ENCODE results near the gene MZT2B. TPM values are rescaled to one million over a fixed set of nuclear protein-coding genes. Genes with fewer than 3 reads are reported as not detected.

MZT2B gene
- total and polyA plus RNA-seq, 2 of the 13 experiments (the other 11 are each of a cell fraction or from before 2014, with no cell fraction given): 253 to 410 TPM

DNA sequence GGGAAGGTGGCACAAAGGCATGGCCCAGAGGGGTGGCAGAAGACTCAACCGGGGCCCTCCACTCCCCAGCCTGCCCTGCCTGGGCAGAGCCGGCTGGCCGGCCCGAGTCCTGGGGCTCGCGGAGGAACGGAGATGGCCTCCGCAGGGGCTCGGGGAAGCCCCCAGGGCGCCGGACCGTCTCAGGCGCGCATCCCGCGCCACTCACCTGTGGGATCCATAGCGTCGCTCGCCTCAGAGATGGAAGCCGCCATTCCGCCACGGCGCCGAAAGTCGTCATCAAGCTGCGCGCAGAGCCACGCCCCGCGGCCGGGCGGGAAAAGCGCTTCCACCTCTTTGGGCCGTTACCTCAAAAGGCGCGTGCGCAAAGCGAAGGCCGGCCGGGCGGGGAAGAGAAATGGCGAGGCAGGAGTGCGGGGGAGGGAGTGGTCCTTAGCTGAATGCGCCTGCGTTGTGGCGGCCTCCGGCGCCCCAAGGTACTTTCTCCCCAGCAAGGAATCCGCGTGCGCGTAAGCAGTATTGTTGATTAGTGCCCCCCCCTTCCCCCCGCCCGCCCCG, 660 bp upstream of the MZT2B start, which contains the start of gene SMPD4 (continued):
- peak; percentile 91 for TF ChIP-seq ZSCAN31 (CRISPR knock-in tag; IDR thresholded peaks at IDR 0.05; ENCODE audit: low read depth)
- TF ChIP-seq MED8 (CRISPR knock-in tag; IDR thresholded peaks at IDR 0.05; ENCODE audit: insufficient replicate concordance): peak; percentile 46
- TF ChIP-seq, protein P1, sequence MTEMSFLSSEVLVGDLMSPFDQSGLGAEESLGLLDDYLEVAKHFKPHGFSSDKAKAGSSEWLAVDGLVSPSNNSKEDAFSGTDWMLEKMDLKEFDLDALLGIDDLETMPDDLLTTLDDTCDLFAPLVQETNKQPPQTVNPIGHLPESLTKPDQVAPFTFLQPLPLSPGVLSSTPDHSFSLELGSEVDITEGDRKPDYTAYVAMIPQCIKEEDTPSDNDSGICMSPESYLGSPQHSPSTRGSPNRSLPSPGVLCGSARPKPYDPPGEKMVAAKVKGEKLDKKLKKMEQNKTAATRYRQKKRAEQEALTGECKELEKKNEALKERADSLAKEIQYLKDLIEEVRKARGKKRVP (CRISPR knock-in tag; IDR thresholded peaks at IDR 0.05): 0 out of 4 replicates have a peak, but pooled peaks of 1 of the 2 experiments have one; percentile 33
- peak; percentile 53; the same call in 1 of the 2 replicates for TF ChIP-seq NFYC (CRISPR knock-in tag; IDR thresholded peaks at IDR 0.05)
- TF ChIP-seq POLR2G (IDR thresholded peaks at IDR 0.05; ENCODE audit: low read depth, low read length): peak; percentile 85
- TF ChIP-seq ZNF674 (CRISPR knock-in tag; IDR thresholded peaks at IDR 0.05; ENCODE audit: low read depth): peak; percentile 52; the same call in 1 of the 2 replicates
- TF ChIP-seq ZNF292 (CRISPR knock-in tag; IDR thresholded peaks at IDR 0.05; ENCODE audit: borderline replicate concordance, low read depth): no peak
- TF ChIP-seq ZNF790 (CRISPR knock-in tag; IDR thresholded peaks at IDR 0.05; ENCODE audit: borderline replicate concordance): 0 out of 2 replicates have a peak, but pooled peaks have one; percentile 37
- TF ChIP-seq RFX3 (CRISPR knock-in tag; IDR thresholded peaks at IDR 0.05): no peak
- TF ChIP-seq ZSCAN30 (CRISPR knock-in tag; IDR thresholded peaks at IDR 0.05): no peak
- TF ChIP-seq TCF12 (IDR thresholded peaks at IDR 0.05): no peak
- TF ChIP-seq TCF12 (CRISPR knock-in tag; IDR thresholded peaks at IDR 0.05): no peak
- TF ChIP-seq KLF13 (CRISPR knock-in tag; IDR thresholded peaks at IDR 0.05): no peak
- TF ChIP-seq NFE2L2 (IDR thresholded peaks at IDR 0.05; ENCODE audit: low read length): no peak
- TF ChIP-seq ZNF512 (CRISPR knock-in tag; IDR thresholded peaks at IDR 0.05): no peak
- TF ChIP-seq RBFOX2 (IDR thresholded peaks at IDR 0.05; ENCODE audit: low read depth, low read length): peak; percentile 93
- no peak for TF ChIP-seq STAG1 (CRISPR knock-in tag; IDR thresholded peaks at IDR 0.05)
- TF ChIP-seq NFATC3 (CRISPR knock-in tag; IDR thresholded peaks at IDR 0.05): no peak
- TF ChIP-seq ZNF547 (CRISPR knock-in tag; IDR thresholded peaks at IDR 0.05): no peak; the same call in 1 of the 2 replicates
- peak; percentile 45 for TF ChIP-seq PITX1 (CRISPR knock-in tag; IDR thresholded peaks at IDR 0.05)
- TF ChIP-seq ESRRA (CRISPR knock-in tag; IDR thresholded peaks at IDR 0.05; ENCODE audit: low read depth): no peak
- TF ChIP-seq, protein P2, sequence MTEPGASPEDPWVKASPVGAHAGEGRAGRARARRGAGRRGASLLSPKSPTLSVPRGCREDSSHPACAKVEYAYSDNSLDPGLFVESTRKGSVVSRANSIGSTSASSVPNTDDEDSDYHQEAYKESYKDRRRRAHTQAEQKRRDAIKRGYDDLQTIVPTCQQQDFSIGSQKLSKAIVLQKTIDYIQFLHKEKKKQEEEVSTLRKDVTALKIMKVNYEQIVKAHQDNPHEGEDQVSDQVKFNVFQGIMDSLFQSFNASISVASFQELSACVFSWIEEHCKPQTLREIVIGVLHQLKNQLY (CRISPR knock-in tag; IDR thresholded peaks at IDR 0.05): no peak
- TF ChIP-seq HNRNPUL1 (IDR thresholded peaks at IDR 0.05; ENCODE audit: low read depth, low read length): peak; percentile 74; the same call in 1 of the 2 replicates
- no peak for TF ChIP-seq HHEX (CRISPR knock-in tag; IDR thresholded peaks at IDR 0.05)
- no peak for TF ChIP-seq KDM4B (CRISPR knock-in tag; IDR thresholded peaks at IDR 0.05)
- TF ChIP-seq MTF2 (CRISPR knock-in tag; IDR thresholded peaks at IDR 0.05; ENCODE audit: borderline replicate concordance): peak; percentile 42; the same call in 1 of the 2 replicates
- peak; percentile 91 for TF ChIP-seq THAP11 (CRISPR knock-in tag; IDR thresholded peaks at IDR 0.05)
- peak; percentile 85; the same call in 1 of the 2 replicates for TF ChIP-seq ZNF431 (CRISPR knock-in tag; IDR thresholded peaks at IDR 0.05; ENCODE audit: borderline replicate concordance, low read depth)
- TF ChIP-seq, protein P3, sequence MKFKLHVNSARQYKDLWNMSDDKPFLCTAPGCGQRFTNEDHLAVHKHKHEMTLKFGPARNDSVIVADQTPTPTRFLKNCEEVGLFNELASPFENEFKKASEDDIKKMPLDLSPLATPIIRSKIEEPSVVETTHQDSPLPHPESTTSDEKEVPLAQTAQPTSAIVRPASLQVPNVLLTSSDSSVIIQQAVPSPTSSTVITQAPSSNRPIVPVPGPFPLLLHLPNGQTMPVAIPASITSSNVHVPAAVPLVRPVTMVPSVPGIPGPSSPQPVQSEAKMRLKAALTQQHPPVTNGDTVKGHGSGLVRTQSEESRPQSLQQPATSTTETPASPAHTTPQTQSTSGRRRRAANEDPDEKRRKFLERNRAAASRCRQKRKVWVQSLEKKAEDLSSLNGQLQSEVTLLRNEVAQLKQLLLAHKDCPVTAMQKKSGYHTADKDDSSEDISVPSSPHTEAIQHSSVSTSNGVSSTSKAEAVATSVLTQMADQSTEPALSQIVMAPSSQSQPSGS (CRISPR knock-in tag; IDR thresholded peaks at IDR 0.05): peak; percentile 75; the same call in 1 of the 2 replicates

Measured in HepG2 (cell line).